NCI-H1417 (cell line): ENCODE data around the gene PTDSS2.
"Not testable (repeated sequence)": the region's sequence is repeated elsewhere in the genome, so short reads cannot be mapped to it uniquely, and the experiment has no call there.

Experiments
- DNase-seq, 3 experiments: peaks; one replicate each; lab custom pipeline; 2025; lab: John Stamatoyannopoulos, UW

PTDSS2 gene

DNA sequence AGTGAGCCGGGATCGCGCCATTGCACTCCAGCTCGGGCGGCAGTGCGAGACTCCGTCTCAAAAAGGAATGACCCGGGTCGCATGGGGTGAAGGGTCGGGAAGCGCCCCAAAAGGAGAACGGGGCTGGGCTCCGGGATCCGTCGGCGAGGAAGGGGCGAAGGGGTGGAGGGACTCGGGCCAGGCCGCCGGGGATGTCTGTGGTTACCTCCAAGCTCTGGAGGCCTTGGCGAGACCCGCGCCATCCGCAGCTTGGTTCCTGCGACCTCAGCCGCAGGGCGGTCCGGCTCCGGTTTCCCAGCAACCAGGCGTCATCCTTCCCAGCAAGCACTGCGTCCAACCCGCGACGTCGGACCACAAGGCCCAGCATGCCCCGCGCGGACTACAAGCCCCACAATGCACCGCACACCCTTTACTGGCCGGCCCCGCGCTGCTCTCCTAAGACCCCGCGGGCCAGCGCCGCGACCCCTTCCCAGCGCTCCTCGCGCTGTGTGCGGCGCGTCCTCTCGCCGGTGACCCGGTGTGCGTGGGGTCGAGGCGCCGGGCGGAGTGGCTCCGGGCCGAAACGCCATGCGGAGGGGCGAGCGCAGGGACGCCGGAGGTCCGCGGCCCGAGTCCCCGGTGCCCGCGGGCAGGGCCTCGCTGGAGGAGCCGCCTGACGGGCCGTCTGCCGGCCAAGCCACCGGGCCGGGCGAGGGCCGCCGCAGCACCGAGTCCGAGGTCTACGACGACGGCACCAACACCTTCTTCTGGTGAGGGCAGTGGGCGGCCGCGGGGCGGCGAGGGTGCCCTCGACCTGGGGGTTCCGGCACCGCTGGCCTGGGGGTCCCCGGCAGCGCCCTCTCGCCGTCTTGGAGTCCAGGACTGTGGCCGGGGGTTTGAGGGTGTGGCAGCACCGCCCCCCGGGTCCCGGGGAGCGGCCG lies at the start of gene PTDSS2:
PTDSS2 (plus strand) TSS at position 391 of the 920 bp plus-strand sequence; CDS start at position 568, 177 bp downstream.
- DNase-seq: peak; percentile 94 to 96 (median 96)

DNA sequence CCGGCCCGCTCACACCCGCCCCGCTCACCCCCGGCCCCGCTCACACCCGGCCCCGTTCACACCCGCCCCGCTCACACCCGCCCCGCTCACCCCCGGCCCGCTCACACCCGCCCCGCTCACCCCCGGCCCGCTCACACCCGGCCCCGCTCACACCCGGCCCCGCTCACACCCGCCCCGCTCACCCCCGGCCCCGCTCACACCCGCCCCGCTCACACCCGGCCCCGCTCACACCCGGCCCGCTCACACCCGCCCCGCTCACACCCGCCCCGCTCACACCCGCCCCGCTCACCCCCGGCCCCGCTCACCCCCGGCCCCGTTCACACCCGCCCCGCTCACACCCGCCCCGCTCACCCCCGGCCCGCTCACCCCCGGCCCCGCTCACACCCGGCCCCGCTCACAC lies 48.9 kb upstream of the PTDSS2 start:
- DNase-seq: not testable (repeated sequence)

DNA sequence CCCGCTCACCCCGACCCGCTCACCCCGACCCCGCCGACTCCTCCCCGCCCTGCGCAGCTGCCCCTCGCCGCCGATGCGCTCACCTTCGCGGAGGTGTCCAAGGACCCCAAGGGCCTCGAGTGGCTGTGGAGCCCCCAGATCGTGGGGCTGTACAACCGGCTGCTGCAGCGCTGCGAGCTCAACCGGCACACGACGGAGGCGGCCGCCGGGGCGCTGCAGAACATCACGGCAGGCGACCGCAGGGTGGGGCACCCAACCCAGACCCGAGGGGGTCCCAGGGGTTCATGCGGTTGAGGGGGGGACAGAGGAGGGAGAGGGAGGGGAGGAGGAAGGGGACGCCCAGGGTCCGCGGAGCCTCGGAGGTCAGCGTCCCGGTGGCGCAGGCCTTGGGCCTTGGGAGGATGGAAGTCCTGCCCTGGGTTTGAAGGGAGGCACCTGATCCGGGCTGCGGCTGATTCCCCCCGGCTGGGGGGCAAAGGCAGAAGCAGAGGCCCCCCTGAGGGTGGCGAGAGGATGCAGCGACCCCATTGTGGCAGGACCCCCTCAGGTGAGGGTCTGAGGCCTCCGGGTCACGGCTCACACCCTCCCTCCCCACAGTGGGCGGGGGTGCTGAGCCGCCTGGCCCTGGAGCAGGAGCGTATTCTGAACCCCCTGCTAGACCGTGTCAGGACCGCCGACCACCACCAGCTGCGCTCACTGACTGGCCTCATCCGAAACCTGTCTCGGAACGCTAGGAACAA lies 46.9 kb upstream of the PTDSS2 start:
- no peak for DNase-seq

DNA sequence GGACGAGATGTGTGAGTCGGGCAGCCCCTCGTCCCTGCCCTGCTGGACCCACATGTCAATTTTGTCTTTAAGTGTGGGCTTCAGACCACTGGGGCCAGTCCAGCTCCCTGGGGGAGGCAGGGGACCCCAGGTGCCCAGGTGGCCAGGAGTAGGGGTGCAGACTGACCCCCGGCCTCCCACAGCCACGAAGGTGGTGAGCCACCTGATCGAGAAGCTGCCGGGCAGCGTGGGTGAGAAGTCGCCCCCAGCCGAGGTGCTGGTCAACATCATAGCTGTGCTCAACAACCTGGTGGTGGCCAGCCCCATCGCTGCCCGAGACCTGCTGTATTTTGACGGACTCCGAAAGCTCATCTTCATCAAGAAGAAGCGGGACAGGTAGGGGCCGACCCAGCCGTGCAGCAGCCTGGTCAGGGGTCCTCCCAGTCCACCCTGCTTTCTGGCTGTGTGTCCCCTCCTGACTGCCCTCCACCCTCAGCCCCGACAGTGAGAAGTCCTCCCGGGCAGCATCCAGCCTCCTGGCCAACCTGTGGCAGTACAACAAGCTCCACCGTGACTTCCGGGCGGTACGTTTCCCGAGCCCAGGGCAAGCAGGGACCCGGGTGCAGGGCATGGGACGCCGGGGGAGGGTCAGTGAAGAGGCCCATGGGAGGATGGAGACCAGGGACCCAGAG lies 46.2 kb upstream of the PTDSS2 start:
- DNase-seq: no peak

DNA sequence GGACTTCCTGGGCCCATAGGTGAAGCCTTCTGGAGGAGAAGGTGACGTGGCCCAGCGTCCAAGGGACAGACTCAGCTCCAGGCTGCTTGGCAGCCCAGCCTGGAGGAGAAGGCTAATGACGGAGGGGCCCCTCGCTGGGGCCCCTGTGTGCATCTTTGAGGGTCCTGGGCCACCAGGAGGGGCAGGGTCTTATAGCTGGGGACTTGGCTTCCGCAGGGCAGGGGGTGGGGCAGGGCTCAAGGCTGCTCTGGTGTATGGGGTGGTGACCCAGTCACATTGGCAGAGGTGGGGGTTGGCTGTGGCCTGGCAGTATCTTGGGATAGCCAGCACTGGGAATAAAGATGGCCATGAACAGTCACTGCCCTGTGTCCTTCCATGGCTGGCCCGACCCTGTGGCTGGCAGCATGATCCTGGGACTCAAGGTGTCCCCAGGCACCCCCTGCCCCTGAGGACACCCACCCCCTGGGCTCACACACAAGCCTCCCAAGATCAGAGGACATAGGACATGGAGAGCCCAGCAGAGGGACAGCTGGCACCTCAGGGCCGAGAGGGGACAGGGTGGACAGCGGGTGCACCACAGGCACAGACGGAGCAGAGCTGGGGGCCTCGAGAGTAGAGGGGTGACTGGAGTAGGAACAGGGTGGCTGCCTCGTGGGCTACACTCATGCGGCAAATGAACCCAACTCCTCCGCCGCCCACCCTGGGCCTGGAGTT lies 45.4 kb upstream of the PTDSS2 start:
- DNase-seq: no peak

DNA sequence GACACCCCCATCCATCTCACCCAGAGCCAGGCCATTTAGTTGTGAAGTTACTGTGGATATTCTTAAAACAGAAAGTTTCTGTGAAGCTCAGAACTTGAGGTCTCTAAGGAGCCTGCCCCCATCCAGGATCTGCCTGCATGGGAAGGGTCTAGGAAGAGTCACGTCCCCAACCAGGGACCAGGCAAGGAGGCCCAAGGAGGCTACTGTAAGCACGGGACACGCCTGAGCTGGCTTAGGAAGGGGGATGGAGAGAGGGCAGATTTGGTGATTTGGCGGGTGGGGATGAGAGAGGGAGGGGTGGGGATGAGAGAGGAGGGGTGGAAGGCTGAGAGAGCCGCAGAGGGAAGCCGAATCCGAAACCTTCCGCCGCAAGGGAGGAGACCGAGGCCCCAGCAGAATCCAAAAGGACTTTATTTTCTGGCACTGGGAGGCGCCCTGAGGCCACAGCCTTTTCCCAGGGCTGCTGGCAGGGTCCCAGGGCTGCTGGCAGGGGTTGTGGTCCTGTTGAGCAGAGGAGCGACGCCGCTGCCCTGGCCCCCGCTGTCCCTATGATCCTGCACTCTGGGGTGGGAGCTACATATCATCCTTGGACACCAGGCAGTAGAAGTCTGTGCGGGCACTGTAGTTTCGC lies 44.6 kb upstream of the PTDSS2 start:
- DNase-seq: no peak

DNA sequence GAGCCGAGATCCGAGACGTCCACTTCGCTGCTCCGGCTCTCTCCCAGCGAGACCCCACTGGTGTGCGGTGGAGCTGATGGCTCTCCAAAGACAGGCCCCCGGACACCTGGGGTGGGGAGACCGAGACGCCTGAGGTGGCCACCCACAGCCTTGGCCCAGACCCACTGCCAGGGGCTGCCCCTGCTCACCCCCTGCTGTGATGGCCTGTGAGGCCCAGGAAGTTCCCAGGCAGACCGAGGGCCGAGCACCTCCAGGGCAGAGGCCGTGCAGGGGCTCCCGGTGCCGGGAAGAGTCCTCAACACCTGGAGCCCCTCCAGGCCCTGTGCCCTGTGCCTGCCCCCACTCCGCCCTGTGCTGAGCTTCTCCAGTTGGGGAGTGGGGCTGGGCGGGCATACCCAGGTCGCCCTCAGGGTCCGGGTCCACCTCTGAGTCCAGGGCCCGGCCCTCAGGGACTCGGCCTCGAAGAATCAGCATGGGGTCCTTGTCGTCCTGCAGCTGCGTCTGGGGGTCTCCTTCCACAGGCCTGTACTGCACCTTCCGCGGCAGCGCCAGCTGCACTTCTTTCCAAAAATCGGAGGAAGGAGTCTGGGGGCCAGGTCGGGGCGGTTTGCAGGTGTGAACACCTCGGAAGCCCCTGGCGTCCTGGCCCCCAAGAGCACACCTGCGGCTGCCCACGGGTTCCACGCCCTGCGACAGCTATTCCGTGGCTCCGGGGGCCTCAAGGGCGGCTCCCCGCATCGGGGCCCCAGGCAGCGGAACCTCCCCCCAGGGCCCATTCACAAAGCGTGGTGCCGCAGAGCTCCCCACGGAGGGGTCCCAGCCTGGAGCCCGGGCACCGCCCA lies 43.9 kb upstream of the PTDSS2 start:
- no peak for DNase-seq

DNA sequence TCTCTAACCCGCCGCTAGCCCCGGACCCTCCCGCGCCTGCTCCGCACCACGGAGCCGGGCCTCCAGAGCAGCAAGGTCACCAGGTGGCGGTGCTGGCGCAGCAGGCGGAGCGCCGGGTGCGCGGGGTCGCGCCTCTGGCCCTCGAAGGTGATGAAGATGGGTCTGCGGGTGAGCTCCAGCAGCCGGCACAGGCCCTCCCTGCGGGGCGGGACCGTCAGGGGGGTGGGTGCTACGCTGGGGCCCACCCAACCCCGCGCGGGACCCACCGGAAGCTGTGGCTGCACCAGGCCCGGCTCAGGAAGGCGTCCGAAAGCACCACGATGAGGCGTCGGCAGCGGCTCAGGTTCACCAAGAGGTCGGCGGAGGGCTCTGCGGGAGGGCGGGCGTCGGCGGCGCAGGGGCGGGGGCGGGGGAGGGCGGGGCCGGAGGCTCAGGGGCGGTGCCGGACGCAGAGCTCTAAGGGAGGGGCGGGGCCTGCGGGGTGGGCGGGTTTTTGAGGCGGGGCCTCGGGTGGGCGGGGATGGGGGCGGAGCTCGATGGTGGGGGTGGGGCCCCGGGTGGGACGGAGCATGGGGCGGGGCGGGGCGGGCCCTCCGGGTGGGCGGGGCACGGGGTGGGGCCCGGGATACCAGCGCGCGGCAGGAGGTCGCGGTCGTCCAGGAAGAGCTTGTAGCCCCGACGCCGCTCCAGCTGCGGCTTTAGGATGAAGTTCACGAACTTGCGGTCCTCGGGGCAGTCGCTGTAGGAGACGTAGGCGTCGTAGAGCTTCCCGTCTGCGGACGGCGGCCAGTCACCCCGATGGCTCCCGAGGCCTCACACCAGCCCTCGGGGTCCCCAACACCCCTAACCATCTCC lies 43.1 kb upstream of the PTDSS2 start:
- peak in 1 of 3 experiments; percentile 84 for DNase-seq

DNA sequence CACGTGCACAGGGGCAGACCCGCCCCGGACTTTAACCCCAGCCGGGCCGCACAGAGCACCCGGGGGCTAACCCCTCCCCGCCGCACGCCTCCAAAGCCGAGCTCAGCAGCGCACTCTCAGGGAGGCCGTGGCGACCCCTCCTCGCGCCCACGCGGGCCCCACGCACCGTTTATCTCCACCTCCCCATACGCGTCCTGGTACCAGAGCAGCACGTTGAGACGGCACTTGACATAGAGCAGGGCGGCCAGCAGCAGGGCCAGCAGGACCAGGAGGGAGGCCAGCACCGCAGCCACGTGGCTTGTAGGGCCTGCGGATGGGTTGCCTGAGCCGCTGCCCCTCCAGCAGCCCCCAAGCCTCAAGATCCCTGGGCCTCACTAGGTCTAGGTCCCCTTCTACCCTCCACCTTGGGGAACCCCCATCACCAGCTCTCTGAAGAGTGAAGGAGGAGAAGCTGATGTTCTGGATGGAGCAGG lies 42.4 kb upstream of the PTDSS2 start:
- DNase-seq: no peak

DNA sequence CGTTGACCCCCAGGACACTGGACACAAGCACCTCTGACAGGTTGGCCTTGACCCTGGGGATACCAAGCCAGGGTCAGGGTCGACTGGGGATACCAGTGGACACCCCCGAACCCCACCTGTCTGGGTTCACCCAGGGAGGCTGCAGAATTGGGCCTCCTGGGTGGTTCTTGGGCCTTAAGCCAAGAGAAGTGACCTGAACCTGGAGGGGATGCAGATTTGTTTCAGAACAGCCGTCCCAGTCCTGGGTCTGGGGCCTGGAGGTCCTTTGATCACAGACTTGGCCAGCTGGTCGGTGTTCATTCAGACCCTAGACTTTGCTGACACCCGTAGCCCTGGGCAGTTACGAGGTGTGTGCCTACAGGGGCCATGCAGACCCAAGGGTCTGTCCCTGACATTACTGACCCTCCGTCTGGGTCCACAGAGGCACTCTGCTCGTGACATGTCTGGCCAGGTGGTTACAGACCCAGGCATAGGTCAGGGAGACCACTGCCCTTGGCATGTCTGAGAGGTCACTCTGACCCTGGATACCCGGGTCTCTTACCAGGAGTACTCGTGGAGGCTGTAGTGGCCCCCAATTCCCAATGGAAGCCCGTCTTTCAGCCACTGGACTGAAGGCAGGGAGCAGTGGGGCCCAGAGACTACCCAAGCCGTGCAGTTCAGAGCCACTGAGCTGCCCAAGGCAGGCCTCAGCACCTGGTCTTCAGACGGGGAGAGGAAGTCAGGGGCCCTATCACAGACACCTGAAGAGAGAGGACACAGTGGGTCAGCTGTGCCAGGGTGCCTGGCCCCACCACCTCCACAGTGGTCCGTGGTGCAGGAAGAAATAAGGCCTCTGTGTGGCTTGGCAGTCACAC lies 41.7 kb upstream of the PTDSS2 start:
- DNase-seq: no peak

DNA sequence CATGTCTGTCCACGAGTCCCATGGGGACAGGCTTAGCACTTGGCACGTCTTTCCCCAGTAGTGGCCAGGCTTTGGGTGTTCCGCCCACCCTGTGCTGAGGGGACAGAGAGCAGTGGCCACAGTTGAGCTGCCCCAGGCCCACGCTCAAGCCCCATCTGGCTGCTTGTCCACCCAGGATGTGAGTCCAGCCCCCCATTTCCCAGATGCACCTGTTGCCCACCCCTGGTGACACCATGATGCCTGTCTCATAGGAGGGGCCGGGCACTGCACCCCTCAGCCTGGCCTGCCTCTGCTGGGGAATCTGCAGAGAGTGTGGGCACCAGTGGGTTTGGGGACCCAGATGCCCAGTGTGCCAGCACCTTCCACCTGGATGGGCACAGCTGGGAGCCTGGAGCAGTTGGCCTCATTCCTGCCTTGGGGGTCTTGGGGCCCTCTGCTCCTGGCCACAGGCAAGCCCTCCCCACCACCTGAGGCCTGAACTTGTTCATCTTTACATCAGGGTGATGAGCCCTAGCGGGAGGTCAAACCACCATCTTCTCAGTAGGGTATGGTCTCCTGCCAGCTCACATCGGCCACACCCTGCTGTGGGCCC lies 41.0 kb upstream of the PTDSS2 start:
- no peak for DNase-seq

DNA sequence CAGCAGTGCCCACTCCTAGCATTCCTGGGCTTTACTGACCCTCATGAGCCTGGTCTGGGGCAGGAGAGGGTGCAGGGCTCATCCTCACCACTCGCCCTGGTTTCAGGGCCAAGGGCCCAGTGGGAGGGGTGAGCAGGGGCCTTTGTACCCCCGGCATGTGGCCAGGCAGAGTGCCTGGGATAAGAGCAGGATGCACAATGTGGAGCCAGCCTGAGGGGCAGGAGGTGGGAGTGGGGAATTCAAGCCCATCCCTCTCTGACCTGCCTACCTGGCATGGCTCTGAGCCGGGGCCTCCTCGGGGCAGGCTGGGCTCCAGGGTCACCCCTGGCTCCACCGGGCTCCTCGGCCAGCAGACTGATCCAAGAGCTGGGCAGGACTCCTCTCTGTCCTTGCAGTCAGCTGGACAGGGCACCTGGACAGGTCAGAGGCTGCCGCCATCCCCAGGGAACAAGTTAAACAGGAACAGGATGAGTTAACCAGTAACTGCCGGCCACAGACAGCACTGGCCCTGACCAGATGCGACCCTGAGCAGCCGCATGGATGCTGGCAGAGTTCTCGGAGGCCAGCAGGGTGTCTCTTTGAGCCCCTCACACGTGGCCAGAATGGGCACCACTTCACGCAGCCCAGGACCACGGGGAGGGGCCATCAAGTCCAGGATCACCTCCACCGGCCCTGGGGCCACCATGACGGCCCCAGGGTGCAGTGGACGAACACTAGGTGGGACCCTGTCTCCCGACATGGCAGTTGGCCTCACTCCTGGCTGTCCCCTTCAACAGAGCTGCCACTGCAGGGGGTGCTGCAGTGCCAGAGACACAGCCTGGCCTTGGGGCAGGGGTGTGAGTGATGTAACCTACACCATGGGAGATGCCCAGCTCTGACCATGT lies 40.2 kb upstream of the PTDSS2 start:
- DNase-seq: no peak

DNA sequence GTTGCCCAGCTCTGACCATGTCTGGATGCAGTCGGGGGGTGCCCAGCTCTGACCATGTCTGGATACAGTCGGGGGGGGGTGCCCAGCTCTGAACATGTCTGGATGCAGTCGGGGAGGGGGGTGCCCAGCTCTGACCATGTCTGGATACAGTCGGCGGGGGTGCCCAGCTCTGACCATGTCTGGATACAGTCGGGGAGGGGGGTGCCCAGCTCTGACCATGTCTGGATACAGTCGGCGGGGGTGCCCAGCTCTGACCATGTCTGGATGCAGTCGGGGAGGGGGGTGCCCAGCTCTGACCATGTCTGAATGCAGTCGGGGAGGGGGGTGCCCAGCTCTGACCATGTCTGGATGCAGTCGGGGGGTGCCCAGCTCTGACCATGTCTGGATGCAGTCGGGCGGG lies 39.4 kb upstream of the PTDSS2 start:
- DNase-seq: not testable (repeated sequence)

DNA sequence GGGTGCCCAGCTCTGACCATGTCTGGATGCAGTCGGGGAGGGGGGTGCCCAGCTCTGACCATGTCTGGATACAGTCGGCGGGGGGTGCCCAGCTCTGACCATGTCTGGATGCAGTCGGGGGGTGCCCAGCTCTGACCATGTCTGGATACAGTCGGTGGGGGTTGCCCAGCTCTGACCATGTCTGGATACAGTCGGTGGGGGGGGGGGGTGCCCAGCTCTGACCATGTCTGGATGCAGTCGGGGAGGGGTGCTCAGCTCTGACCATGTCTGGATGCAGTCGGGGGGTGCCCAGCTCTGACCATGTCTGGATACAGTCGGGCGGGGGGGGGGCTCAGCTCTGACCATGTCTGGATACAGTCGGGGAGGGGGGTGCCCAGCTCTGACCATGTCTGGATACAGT lies 38.6 kb upstream of the PTDSS2 start:
- DNase-seq: not testable (repeated sequence)

DNA sequence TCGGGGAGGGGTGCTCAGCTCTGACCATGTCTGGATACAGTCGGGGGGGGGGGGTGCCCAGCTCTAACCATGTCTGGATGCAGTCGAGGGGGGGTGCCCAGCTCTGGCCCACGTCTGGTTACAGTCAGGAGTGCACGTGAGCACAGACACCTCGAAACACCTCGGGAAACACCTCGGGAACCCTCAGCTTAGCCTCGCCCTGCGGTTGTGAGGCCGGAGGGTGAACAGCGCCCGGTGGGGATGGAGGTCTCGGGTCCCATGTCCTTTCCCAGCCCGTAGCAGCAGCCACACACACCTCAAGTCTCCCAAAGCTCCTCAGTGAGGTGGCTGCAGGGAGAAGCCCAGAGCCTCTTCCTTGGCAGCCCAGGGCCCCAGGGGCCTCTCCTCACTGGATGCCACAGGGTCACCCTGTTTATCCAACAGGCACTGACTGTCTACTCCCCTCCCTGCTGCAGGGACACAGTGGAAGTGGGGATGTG lies 37.4 kb upstream of the PTDSS2 start:
- no peak for DNase-seq

DNA sequence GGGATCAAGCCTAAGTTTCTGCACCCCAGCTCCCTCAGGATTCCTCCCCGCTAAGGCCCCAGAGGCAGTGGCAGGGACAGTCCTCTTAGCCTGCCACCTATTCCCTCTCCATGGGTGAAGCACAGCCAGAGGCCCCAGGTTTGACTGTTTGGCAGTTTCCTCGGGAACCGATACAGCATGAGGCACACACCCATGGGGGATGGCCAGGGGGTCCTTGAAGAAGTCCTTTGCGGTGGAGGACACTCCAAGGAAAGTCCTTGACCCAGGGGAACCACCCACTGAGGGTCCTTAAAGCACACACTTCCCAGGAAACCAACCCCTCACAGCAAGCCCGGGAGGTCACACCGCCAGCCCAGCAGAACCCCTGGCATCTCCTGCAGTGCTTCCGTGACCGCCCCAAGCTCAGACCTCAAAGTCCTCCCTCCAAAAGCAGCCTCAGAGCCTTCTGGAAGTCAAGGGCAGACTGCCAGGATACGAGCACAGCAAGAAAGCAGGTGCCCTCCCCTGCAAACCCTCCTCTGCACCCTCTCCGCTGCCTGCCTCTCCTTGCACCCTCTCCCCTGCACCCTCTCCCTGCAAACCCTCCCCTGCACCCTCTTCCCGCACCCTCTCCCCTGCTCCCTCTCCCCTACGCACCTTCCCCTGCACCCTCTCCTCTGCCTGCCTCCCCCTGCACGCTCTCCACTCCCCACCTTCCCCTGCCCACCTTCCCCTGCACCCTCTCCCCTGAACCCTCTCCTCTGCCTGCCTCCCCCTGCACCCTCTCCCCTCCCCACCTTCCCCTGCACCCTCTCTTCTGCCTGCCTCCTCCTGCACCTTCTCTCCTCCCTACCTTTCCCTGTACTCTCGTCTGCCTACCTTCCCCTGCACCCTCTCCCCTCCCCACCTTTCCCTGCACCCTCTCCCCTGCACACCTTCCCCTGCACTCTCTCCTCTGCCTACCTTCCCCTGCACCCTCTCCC lies 36.7 kb upstream of the PTDSS2 start:
- no peak for DNase-seq
